Measurements from ENCODE around the gene C1QTNF6.

- TF ChIP-seq, protein P1, sequence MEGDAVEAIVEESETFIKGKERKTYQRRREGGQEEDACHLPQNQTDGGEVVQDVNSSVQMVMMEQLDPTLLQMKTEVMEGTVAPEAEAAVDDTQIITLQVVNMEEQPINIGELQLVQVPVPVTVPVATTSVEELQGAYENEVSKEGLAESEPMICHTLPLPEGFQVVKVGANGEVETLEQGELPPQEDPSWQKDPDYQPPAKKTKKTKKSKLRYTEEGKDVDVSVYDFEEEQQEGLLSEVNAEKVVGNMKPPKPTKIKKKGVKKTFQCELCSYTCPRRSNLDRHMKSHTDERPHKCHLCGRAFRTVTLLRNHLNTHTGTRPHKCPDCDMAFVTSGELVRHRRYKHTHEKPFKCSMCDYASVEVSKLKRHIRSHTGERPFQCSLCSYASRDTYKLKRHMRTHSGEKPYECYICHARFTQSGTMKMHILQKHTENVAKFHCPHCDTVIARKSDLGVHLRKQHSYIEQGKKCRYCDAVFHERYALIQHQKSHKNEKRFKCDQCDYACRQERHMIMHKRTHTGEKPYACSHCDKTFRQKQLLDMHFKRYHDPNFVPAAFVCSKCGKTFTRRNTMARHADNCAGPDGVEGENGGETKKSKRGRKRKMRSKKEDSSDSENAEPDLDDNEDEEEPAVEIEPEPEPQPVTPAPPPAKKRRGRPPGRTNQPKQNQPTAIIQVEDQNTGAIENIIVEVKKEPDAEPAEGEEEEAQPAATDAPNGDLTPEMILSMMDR (conservative IDR thresholded peaks at IDR 0.05; ENCODE audit: low read length), result no peak
- TF ChIP-seq EZH2phosphoT487 (IDR thresholded peaks at IDR 0.05; ENCODE audit: borderline replicate concordance), result no peak
Measured at GRCh38 chr22:37208401-37209139, 20.5 kb upstream of the C1QTNF6 start.

Data from Loucy (cell line).